HTR-8/SVneo (cell line): ENCODE data around the gene CD81.

Source experiments
- DNase-seq: peaks from one replicate; pipeline ENCODE4 v3.0.0; 2011; ENCODE audit warnings: low spot score, mixed read lengths; ENCODE audit not compliant: insufficient read length
- FAIRE-seq: peaks from 2 replicates; lab custom pipeline; 2011; peaks lifted over from hg19 to GRCh38; lab: Jason Lieb, UNC

CD81 gene

DNA sequence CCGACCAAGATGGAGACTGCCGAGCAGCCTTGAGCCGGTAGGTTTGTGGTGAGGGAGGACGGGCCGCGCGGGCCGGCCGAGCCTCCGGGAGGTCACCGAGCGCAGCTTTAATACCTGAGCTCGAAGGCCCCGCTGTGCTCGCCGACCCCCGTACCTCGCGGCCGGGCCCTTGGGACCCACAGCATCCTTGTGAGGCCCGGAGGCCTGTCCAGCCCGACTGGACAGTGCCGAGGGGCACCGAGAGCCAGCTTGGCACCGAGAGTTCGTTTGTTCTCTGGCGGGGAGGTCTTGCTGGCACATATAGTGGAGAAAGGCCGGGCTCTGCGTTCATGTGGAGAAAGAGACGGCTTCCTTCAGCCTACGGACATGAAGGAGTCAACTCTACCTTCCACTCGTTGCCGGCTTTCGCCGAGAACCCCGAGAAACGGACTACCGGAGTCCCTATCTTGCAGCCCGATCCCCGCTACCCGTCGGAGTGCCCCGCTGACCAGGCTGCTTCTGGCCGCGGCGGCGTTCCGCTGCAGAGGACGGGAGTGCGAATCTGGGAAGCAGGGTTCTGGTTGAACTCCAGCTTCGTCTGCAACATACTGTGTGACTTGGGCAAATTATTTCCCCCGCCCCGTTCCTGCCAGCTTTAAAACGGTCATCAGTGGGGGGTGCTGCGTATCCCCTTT, 23.8 kb downstream of the CD81 start:
- FAIRE-seq = no peak
- DNase-seq = no peak

DNA sequence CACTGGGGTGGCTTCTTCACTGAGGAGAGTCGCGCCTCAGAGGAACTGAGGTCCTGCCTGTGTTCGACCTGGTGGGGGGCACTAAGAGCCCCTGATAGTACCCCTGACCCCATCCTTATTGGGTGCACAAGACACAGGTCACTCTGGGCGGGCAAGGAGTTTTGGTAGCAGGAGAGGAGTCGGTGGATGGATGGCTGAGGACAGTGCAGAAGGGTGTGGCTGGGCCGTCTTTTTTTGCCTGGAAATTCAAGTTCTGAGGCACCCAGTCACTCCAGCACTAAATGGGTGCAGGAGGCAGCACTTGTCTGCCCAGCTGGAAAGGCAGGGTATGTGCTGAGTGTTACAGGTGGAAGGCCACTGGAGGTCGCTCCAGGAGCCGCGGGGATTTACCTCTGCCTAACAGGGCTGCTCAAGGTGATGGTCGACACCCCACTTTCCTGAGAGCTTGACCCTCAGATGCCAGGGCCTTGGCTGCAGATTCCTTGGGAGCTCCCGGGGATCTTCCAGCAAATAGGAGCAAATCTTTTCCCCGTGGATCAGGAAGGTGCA, 24.4 kb downstream of the CD81 start:
- DNase-seq (no peak), FAIRE-seq (no peak)

DNA sequence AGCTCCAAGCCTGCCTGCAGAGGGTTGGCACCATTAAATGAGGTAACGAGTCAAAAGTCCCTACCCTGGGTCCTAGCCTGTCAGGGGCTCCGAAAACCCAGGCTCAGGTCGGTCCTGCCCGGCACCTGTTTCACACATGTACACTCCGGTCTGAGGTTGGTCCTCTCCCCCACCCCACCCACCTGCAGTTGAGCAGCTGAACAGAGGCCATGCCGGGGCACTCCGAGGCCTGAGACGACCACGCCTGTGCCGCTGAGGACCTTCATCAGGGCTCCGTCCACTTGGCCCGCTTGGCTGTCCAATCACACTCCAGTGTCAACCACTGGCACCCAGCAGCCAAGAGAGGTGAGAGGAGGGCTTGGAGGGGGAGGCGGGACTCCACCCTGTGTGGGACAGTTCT, 25.0 kb downstream of the CD81 start:
- no peak for DNase-seq
- FAIRE-seq = no peak

DNA sequence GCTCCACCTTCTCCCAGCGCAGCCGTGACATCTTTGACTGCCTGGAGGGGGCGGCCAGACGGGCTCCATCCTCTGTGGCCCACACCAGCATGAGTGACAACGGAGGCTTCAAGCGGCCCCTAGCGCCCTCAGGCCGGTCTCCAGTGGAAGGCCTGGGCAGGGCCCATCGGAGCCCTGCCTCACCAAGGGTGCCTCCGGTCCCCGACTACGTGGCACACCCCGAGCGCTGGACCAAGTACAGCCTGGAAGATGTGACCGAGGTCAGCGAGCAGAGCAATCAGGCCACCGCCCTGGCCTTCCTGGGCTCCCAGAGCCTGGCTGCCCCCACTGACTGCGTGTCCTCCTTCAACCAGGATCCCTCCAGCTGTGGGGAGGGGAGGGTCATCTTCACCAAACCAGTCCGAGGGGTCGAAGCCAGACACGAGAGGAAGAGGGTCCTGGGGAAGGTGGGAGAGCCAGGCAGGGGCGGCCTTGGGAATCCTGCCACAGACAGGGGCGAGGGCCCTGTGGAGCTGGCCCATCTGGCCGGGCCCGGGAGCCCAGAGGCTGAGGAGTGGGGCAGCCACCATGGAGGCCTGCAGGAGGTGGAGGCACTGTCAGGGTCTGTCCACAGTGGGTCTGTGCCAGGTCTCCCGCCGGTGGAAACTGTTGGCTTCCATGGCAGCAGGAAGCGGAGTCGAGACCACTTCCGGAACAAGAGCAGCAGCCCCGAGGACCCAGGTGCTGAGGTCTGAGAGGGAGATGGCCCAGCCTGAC, 26.0 kb downstream of the CD81 start:
- DNase-seq (no peak), FAIRE-seq (no peak)

DNA sequence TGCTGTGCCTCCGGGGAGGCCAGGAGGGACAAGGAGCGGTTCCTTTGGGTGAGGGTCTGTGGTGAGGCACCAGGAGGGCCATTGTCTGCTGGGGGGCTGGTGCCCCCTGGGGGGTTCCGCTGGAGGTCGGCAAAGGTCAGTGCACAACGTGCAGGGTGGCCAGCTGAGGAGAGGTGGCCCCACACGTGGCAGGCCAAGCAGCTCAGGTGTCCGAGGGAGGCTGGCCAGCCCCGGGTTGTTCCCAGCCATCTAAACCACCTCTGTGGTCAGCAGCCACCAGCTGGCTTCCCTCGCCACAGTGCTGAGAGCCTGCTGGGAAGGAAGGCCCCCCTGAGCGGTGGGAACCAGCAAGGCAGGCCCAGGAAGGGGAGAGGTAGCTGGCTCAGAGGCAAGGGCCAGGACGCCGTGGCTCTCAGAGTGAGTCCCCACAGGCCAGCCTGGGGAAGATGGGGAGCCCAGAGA, 27.7 kb downstream of the CD81 start:
- FAIRE-seq (no peak), DNase-seq (no peak)

DNA sequence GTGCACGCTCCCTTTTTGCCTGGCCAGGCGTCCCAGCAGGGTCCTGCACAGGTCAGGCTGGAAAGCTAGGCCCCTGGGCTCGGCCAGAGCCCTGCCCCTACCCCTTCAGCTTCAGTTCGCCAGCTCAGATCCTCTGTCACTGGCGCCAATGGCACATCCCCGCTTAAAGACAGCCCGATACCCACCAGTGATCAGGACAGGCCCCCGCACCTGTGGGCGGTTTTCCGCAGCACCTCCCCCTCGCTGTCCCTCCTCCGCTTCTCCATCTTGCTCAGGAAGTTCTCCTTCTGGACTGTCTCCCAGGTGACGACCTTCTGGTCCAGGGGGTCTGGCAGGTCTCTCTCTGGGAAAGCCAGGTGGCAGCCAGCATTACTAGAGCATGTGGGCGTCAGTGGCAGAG, 29.3 kb downstream of the CD81 start:
- DNase-seq (no peak), FAIRE-seq (no peak)

DNA sequence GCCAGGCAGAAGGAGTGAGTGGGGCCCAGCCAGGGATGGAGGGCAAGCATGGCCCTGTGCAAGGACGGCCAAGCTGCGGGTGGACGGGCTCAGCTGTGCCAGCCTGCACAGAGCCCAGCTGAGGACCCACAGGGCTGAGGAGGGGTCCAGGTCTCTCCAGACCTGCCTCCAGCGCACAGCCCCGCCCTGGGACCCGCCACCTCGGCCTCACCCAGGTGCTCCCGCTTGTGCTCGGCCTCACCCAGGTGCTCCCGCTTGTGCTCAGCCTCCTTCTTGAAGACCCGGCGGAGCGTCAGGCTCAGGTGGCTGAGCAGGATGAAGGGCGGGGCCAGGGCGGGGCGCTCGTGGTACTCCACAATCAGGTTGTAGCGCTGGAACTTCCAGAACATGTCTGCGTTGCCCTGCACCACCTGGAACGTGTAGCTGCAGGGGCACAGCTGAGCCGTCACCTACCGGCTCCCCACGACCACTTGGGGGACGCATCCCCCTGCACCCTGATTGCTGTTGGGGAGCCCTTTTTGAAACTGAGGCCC, 29.8 kb downstream of the CD81 start:
- FAIRE-seq (no peak), DNase-seq (no peak)

DNA sequence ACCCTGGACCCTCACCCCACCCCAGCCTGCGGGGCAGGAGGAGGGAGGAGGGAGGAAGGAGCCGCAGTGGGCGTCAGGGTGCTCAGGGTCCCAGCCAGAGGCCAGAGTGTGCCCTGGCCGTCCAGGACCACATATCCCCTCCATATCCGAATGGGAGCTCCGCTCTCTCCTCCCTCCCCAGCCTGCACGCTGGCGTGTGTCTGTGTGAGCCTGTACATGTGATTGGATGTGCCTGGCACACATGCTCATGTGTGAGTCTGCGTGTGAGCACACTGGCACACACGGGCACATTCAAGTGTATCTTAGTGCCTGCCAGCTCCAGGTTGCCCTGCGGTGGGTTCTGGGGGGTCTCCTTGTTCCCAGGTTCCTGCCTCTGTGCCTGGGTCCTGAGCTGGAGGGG, 31.6 kb downstream of the CD81 start:
- FAIRE-seq (no peak), DNase-seq (no peak)

DNA sequence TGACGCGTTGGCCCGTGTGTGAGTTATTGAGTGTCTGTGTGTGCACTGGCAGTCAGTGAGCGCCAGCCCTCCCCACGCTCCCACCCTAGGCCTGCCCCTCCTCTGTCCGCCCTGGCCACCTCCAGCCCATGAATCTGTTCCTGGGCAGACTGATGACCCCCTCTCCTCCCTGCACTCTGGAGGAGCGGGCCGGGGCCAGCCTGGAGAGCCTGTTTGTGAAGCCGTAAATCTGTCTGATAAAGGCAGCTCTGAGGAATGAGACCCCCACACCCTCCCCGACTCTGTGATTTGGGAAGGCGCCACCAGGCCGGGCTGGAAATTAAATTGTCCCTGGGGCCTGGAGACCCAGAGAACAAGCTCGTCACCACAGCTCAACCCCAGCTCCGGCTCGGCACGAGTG, 32.0 kb downstream of the CD81 start:
- DNase-seq (no peak), FAIRE-seq (no peak)

DNA sequence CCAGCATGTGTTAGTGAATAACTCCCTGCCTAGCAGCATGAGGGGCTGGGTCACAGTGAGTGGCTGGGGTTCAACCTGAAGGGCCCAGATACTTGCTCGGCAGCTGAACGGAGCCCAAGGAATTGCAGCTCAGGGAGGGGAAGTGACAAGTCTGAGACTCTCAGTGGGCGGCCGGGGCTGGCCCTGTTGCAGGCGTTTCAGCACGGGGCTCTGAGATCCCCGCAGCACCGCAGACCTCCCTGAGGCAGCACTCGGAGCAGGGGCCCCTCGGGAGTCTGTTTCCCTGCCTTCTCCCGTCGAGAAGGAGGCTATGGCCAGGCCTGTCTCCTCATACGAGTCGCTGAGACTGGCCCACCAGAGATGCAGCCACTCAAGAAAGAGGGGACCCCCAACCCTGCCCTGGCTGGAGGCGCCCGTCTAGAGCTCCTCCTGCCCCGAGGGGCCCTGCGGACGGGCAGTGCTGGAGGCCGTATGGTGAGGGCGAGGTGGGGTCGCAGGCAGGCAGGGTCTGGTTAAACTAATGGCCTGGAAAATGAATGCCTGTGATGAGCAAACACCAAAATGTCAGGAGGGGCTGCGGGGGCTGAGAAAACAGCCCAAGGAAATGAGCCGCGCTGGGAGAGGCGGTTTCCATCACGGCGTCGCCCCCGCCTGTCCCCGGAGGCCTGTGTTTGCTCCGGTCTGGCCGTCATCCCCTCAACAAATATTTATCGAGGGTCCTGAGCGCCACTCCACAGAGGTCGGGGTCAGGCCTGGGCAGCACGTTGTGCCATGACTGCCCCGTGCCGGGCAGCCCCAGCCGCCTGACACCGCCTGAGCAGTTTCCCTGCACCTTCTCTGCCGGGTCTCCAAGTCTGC, 32.7 kb downstream of the CD81 start:
- DNase-seq (no peak), FAIRE-seq (no peak)

DNA sequence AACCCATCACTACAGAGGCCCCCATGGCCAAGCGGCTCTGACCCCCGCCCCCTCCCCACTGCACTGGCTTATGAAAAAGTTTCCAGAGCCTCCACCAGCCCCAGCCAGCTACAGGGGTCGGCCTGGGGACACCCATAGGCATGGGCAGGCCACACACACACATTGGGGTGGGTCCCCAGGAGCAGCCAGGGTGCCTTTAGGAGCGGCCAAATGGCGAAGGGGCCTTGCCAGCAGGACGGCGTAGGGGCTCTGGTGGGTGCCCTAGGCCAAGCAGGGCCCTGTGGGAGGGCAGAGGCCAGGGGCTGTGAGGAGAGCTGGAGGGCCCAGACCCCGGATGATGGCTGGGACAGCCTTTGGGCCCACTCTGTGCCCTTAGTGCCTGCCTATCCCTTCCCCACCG, 33.5 kb downstream of the CD81 start:
- DNase-seq = no peak
- FAIRE-seq = no peak

DNA sequence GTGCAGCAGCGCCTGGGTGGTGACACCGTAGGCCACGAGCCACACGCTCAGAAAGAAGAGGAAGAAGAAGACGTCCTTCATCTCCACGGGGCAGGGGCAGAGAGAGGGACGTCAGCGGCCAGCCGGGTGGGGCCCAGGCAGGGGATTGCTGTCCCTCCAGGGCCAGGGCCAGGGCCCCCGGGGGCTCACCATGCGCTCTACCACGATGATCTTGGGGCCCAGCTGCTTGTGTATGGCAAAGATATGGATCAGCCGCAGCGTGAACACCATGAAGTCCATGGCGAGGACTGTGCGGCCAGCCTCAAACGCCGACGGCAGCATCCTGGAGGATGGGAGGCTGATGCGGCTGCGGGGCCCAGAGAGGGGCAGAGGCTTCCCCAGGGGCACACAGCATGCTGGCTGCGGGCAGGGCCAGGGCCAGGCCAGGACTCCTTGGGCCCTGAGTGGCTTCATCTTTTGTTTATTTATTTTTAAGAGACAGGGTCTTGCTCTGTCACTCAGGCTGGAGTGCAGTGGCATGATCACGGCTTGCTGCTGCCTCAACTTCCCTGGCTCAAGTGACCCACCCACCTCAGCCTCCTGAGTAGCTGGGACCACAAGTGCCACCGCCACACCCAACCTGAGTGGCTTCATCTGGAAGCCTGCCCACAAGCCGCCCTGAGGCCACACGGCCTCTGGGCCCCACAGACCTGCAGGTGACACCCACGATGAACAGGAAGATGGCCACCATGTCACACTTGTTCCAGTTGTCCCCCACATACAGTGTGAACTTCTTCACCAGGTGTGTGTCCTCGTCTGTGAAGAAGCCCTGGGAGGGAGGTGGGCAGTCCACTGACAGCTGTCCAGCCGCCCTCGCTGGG, 34.6 kb downstream of the CD81 start:
- FAIRE-seq = no peak
- no peak for DNase-seq

DNA sequence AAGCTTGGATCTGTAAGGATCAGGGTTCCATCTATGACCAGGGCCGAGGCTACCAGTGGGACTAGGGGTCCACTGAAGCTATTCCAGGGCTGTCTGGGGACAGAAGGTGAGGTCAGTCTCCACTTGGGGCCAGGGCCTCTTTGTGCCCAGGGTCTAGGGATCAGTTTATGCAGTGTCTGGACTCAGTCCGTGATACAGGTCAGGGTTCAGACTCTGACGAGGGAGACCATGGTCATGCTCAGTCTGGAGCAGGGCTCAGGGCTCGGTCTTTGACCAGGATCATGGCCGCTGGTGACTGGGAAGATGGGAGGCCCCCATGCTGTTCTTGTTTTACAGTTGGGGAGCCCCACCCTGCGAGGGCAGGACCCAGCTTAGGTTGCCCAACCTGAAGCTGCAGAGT, 35.2 kb downstream of the CD81 start:
- DNase-seq = no peak
- FAIRE-seq = no peak

DNA sequence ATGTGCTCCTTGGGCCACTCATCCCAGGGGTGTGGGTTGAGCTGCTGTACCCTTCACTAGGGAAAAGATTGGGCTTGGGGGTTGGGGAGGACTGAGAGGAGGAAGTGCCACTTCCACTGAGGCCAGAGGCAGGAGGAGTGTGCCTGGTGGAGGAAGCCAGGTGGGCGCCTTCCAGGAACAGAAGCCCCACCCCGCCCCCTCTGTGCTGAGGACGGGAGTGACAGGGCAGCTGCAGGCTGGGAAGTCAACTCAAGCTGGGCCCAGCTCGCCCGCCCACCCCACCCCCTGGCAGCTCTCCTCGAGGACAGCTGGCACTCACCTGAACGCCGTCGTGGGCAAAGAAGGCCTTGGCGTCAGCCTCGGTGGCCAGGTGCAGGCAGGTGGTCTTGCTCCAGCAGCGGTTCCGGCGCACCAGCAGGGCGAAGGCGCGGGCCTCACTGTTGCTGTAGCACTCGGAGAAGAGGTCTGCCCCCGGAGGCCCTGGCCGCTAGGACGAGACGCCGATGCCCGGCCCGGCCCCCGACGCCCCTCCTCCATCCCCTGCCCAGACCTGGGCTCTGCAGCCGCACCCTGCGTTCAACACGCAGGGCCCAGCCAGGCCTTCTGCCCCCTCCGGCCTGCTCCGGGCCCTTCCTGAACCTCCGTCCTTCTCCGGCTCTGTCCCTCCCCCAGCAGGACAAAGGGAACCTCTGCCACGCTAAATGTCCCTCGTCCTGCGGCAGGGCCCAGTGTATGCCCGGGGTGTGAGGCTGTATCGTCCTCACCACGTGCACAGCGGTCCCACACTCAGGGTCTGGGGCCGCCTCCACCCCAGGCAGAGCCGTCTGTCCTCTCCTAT, 36.9 kb downstream of the CD81 start:
- DNase-seq = no peak
- no peak for FAIRE-seq

DNA sequence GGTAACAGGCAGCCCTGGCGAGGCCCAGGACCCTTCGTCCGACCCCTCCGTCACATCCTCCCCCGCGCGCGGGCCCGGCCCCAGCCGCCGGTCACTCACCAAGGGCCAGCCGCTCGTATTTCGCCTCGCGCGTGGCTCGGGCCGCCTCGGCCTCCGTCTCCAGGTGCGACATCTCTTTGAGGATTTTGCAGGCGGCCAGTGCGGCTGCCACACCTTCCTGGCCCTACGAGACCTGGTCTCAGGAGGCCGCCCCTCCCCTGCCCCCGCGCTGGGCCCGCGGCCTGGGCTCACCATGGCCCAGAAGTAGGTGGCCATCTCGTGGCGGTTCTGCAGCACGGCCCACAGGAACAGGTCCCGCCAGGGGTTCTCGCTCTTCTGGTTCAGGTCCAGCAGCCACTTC, 37.5 kb downstream of the CD81 start:
- FAIRE-seq = no peak
- DNase-seq = no peak

DNA sequence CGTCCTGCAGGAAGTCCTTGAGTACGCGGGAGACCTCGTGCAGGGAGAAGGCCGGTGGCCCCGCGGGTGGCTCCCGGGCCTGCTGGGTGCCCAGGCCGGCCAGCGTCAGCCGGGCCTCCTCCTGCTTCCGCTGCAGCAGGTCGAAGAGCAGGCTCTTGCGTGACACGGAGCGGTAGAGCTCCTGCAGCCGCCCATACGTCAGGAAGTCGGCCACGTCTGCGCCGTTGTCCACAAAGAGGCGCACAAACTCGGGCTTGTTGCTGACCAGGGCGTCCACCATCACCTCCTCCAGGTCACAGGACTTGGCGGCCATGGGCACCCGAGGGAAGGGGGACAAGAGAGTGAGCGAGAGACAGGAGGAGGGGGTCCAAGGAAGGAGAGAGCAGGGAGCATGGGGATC, 38.1 kb downstream of the CD81 start:
- DNase-seq = no peak
- FAIRE-seq = no peak

DNA sequence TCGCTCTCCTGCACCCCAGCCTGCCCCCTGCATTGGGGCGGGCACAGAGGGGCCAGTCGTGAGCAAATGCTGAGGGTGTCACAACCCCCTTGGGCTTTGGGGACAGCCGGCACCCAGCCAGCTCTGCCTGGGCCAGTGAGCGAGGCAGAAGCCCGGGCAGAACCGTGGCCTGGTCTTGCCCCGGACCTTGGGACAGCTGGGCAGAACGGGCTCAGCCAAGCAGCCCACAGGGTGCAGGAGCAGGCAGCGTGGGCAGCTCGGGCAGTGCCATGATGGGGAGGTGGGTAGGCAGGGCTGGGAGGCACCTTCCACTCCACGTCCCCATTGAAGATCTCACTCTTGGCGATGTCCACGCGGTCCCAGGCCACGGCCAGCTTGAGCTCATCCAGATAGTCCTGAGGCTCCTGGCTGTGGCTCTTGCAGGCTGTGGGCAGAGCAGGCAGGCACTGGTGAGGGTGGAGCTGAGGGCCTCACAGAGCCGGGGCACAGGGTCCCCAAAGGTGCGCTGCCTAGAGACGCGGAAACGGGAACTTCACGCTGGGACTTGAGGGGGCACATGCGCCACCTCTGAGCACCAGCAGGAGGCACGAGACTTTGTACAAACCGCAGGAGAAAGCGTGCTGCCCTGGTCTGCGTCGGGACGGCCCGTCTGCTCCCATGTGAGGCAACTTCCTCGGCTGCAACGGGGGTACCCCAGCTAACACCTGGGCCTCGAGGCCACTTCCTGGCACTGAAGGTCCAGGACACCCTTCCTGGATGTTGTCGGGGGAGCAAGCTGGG, 38.7 kb downstream of the CD81 start:
- DNase-seq (no peak), FAIRE-seq (no peak)

DNA sequence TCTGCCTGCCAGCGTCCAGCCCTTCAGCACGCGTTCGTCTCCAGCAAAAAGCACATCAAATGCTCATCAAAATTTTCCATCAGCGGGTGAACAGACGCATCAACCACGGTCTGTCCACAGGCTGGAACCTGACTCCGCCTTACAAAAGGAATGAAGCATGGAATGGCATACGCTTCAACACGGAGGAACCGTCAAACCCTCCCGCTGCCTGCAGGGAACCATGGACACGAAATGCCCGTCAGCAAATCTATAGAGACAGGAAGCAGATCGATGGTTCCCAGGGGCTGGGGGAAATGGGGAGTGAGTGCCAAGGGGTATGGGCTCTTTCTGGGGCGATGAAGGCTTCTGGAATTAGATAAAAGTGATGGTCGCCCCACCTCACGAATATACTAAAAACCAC, 39.7 kb downstream of the CD81 start:
- no peak for DNase-seq
- FAIRE-seq = no peak
